ENCODE measurements around the gene SHC2.
"Not testable (repeated sequence)": the region's sequence is repeated elsewhere in the genome, so short reads cannot be mapped to it uniquely, and the experiment has no call there.

Gene SHC2

GRCh38 chr19:422213-422916 lies 38.5 kb downstream of the SHC2 start:
- no peak for FAIRE-seq

GRCh38 chr19:419721-420515 lies 40.9 kb downstream of the SHC2 start:
- no peak for FAIRE-seq

GRCh38 chr19:418761-419671 lies 41.8 kb downstream of the SHC2 start:
- FAIRE-seq, result no peak

- FAIRE-seq, result no peak
Observed at GRCh38 chr19:416416-416815, 44.4 kb downstream of the SHC2 start.

GRCh38 chr19:415292-415691 lies 45.5 kb downstream of the SHC2 start:
- FAIRE-seq, result no peak

- FAIRE-seq, result no peak
Observed at GRCh38 chr19:413756-414420, 46.9 kb downstream of the SHC2 start.

GRCh38 chr19:412356-413355 lies 48.2 kb downstream of the SHC2 start:
- no peak for FAIRE-seq

- FAIRE-seq, result no peak
Observed at GRCh38 chr19:411723-412355, 49.0 kb downstream of the SHC2 start.

GRCh38 chr19:411121-411722 lies 49.6 kb downstream of the SHC2 start:
- not testable (repeated sequence) for FAIRE-seq

GRCh38 chr19:410243-410781 lies 50.5 kb downstream of the SHC2 start:
- no peak for FAIRE-seq

- FAIRE-seq, result no peak
Observed at GRCh38 chr19:409516-410242, 51.2 kb downstream of the SHC2 start.

GRCh38 chr19:408902-409515 lies 51.8 kb downstream of the SHC2 start, which contains the start of gene C2CD4C:
Gene C2CD4C, minus strand, starts transcription at chr19:409147. Its CDS starts 786 bp downstream, at chr19:408361.
- no peak for FAIRE-seq

- no peak for FAIRE-seq
Observed at GRCh38 chr19:408441-408901, 52.4 kb downstream of the SHC2 start.

- FAIRE-seq, result no peak
Observed at GRCh38 chr19:407511-408440, 53.1 kb downstream of the SHC2 start.

- FAIRE-seq, result no peak
Observed at GRCh38 chr19:406971-407510, 53.8 kb downstream of the SHC2 start.

GRCh38 chr19:406135-406781 lies 54.6 kb downstream of the SHC2 start:
- no peak for FAIRE-seq

All from islet of Langerhans (tissue), 1 donor.